HL-60/S4 treated with retinoic acid at 250 ng/mL for 4 days and 3 days (cell line): ENCODE results near the gene HMOX2.

Experiments
- in situ Hi-C: fragments of 300-500 bp; cut with MboI; formaldehyde crosslinking; loops from 2 replicates; pipeline ENCODE4 v1.7.0; 2022; ENCODE audit warnings: low sequenced_read_pairs

HMOX2 gene

DNA sequence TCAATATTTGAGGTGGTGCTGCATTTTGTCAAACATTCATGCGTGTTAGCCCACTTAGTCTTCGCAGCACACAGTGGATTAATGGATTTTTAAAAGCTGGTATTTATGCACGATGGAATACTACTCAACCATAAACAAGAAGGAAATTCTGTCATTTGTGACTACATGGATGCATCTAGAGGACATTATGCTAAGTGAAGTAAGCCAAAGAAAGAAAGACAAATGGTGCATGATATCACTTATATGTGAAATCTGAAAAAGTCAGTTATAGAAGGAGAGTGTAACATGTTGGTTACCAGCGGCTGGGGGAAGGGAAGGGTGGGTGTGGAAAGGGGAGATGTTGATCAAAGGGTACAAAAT lies 23.0 kb downstream of the HMOX2 start:
- in situ Hi-C loops, result no loop called here

DNA sequence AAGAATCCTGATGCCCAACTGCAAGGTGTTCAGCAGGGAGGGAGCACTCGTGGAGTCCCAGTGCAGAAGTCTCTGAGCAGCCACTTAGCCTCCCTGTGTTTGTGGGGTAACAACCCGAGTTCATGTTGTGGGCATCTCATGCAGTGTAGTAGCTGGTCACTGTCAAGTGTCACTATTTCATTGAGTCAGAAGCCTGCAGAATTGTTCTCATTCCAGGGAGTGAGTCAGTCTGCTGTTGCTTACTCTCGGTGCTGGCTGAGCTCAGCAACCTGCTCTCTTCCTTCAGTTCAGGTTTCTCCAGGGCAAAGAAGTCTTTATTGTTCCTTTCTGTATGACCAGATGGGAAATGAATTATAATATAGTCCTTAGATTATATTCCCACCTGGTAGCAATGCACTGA lies 24.1 kb downstream of the HMOX2 start:
- in situ Hi-C loops, result no loop called here

DNA sequence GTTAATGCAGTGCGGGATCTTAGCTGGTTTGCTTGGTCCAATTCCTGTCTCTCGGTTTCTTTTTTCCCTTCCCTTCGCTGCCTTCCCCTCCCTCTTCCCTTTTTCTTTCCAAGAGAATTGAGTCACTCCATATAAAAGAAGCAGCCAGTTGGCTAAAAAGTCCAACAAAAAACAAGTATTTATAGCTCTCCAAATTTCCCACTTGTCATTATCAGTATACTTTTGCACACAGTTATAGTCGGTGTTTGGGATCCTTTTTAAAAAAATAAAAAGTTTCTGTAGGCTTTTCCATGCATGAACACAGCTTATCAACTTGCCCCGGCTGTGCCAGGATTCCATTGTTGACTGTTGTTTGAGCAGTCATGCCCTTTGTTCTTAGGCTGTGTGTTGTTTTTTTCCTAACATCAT lies 24.9 kb downstream of the HMOX2 start:
- in situ Hi-C loops, result no loop called here

DNA sequence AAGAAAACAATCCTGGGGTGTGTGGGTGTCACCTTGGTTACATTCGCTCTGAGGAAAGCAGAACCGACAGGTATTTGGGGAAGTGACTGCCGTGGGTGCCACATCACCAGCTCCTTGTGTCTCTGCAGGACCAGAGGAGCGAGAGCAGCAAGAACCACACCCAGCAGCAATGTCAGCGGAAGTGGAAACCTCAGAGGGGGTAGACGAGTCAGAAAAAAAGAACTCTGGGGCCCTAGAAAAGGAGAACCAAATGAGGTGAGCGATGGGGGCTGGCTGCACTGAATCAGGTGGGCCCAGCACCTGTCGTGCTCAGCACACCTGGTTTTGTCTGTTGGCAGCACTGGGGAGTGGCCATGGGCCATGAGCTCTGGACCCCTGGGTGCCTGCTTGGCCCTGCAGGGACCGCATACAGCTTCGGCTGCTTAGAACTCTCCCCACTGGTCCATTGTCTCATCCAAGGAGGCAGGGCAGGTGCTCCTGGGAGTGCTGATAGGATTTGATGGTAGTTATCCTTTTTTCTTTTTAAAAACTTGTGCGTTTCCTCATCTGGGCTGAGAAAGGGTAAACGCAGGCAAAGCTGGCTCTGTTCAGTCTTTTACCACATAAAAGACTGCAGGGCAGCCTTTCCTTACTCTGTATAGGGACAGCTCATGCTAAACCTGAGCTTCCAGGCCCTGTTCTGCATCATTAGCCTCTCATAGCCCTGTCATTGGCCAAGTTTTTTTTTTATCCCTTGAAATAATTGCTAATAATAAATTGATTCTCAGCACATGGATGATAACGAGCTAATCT lies 29.4 kb downstream of the HMOX2 start:
- in situ Hi-C loops, result no loop called here

DNA sequence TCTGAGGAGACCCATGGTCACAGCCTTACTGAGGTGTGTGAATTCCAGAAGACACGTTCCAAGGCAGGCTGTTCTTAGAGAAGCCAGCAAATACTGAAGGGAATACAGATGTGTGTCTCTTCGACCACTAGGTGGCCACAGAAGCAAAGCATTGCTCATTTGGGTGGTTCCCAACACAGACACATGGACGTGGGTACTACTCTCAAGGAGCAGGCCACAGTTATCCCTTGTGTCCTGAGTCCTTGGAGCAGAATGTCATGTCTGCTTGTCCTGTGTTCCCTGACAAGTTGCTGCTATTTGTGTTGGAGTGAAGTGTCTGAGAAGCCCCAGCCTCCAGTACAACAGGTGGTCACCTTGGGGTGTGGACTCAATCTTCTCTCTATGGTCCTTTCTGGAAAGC lies 30.3 kb downstream of the HMOX2 start:
- in situ Hi-C loops, result no loop called here

DNA sequence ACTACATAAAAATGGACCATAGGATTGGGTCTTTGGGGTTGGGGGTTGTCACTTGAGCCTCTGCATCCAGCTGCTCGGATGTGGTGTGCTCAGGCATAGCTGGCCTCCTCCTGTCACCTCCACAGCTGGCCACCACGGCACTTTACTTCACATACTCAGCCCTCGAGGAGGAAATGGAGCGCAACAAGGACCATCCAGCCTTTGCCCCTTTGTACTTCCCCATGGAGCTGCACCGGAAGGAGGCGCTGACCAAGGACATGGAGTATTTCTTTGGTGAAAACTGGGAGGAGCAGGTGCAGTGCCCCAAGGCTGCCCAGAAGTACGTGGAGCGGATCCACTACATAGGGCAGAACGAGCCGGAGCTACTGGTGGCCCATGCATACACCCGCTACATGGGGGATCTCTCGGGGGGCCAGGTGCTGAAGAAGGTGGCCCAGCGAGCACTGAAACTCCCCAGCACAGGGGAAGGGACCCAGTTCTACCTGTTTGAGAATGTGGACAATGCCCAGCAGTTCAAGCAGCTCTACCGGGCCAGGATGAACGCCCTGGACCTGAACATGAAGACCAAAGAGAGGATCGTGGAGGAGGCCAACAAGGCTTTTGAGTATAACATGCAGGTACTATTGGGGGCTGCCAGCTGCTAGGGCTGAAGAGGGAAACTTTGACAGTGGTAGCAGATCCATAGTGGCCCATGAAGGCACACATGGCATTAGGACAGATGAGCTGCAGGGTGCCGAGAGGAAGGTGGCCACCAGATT lies 31.6 kb downstream of the HMOX2 start:
- in situ Hi-C loops, result no loop called here

GRCh38 chr16:4508806-4509205 lies 32.6 kb downstream of the HMOX2 start:
- in situ Hi-C loops, result no loop called here

DNA sequence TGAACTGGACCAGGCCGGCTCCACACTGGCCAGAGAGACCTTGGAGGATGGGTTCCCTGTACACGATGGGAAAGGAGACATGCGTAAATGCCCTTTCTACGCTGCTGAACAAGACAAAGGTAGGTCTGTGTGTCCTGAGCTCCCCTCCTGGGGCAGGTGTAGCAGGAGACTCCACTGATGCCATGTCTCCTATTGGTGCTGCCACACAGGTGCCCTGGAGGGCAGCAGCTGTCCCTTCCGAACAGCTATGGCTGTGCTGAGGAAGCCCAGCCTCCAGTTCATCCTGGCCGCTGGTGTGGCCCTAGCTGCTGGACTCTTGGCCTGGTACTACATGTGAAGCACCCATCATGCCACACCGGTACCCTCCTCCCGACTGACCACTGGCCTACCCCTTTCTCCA lies 33.2 kb downstream of the HMOX2 start:
- in situ Hi-C loops, result no loop called here

GRCh38 chr16:4510131-4510530 lies 33.9 kb downstream of the HMOX2 start:
- in situ Hi-C loops, result no loop called here

GRCh38 chr16:4510747-4511426 lies 34.7 kb downstream of the HMOX2 start:
- in situ Hi-C loops, result no loop called here

DNA sequence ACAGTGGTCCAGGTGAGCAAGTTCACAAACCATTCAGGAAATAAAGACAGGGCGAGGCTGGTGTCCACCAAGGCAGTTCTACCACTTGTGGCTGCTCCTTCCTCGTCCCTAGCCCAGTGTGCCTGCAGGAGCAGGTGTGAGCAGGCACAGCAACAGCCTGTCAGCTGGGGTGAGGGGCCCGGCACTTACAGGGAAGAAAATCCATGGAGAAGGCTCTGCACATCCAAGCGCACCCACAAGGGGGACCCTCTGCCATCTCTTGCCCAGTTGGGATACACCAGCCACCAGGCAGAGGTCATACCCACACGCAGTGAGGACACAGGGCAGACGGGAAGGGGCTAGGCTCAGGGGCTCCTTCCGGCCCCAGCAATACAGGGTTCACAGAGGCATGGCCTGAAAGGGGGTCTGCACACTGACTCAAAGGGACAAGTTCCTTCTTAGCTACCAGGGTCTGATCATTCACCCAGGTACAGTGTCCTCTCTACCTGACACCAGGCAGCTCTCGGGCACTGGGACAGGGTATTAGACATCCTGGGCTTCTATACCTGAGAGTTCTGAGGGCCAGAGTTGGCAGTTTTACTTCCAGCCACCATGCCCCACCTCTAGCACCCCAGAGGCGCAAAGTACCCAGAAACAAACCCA lies 35.4 kb downstream of the HMOX2 start:
- in situ Hi-C loops, result no loop called here

DNA sequence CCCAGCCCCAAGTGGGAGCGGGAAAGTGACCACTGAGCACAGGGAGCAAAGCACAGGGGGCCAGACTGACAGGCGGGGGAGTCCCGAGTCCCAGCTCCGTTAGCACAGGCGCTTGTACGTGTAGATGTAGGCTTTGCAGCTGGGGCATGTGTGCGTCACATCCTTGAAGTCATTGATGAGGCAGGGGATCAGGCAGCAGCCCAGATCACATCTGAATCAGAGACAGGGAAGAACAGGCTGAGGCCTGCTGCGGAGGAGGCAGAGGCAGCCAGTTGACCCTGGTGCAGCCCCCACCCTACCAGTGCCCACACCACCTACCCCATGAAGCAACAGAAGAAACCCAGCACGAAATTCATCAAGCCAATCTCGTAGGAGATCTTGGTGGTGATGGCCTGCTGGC lies 36.3 kb downstream of the HMOX2 start:
- in situ Hi-C loops, result no loop called here

DNA sequence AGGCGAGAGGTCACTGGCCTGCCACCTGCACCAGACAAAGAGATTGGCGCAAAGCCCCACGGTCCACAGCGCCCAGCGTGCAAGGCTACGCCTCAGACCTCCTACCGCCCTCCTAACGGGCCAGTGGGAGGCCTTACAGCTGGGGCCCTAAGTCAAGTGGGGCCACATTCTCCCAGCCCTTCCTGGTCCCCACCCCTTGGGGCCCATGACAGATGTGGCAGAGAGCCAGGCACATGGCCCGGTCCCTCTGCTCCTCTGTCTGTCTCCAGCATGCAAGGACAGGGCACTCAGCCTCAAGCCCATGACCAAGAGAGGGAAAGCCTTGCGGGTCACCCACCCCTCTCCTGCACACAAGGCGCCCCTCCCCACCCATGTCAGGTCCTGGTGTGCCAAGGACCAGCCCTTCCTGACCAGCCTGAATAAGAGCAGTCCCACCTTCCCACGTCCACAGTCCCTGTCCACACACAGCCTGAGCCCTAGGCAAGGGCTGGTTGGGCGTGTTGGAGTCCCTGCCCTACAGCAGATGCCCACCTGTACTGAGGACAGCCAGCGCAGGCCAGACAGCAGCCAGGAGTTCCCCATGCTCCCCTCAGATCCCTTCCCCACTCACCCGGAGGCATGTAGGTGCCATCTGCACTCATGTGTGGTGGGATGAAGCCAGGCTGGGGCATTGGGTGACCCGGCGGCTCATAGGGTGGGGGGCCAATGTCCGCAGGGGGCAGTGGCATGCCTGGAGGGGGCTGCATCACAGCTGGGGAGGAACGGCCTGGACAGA lies 37.1 kb downstream of the HMOX2 start:
- in situ Hi-C loops, result no loop called here

- in situ Hi-C loops, result no loop called here
Observed at GRCh38 chr16:4513881-4514280, 37.7 kb downstream of the HMOX2 start.

DNA sequence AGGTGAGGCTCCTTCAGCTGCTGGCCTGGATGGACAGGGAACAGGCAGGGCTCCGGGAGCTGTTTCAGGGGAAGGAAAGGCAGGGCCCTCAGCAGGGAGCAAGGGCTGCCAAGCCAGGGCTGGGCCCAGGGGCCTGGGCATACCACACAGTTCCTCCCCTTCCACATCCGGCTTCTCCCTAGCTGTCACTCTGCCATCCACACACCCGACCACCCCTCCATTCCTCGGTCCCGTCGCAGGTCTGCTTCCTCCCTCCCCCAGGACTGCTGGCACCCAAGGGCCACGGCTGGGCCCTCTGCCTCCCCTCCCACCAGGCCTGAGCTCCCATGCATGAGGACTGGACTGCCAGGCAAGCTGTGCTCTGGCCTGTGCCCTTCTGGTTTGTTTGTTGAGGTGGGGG lies 38.4 kb downstream of the HMOX2 start:
- in situ Hi-C loops, result no loop called here

DNA sequence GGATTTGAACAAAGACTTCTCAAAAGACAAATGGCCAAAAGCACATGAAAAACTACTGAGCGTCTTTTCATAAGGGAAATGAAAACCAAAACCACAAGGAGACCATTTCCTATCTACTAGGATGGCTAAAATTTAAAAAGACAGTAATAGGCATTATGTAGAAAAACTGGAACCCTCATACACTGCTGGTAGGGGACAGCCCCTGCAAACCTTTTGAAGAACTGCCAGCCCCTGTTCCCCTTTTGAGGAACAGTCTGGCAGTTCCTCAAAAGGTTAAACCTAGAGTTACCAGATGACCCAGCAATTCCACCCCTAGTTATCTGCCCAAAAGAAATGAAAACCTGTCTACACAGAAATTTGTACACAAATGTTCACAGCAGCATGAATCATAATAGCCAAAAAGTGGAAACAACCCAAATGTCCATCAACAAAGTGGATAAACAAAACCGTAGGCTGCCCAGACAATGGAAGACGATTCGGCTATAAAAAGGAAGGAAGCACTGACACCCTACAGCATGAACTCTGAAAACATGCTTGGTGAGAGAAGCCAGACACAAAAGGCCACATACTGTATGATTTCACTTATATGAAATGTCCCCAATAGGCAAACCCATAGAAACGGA lies 39.5 kb downstream of the HMOX2 start:
- in situ Hi-C loops, result no loop called here

- in situ Hi-C loops, result no loop called here
Observed at GRCh38 chr16:4517812-4518680, 41.8 kb downstream of the HMOX2 start.

DNA sequence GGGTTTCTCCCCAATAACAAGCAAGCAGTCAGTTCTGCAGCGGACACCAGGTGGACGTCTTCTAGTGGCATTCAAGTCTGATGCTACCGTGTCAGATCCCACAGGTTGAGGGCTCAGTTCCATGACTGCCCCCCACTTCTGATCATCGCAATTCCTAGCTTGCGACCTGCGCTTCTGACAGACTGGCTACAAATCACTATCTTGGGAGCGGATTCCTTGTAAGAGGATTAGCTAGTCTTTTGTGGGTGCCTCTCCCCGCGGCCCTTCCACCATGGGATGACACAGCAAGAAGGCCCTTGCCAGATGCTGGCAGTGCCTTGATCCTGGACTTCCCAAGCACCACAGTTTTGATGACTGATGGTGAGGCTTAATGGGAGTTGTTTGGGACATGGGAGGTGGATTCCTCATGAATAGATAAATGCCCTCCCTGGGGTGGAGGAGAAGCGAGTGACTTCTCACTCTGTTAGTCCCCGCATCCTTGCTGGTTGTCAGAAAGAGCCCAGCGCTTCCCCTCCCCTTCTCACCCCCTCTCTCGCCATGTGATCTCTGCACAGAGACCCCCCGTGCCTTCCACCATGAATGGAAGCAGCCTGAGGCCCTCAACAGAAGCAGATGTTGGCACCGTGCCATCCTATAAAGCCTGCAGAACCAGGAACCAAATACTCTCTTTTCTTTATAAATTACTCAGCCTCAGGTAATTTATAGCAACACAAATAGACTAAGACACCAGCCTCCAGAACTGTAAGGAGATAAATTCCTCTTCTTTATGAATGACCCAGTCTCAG lies 43.3 kb downstream of the HMOX2 start:
- in situ Hi-C loops, result no loop called here

DNA sequence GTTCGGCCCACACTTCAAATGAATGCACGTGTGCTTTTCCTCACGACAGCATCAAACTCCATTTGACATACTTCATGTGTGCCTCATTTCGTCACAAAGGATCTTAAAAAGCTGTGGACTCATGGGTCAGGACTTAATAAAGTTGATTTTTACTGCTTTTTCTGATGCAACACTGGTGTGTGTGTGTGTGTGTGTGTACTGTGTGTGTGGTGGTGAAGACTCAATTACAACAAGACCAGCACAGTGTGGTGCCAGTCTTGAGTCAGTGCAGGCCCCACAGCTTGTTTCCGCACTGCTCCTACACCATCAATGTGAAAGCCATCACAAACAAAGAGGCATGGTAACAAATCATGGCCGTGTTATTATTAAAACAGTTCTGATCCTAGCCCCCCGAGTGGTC lies 44.7 kb downstream of the HMOX2 start:
- in situ Hi-C loops, result no loop called here
